H7 (cell line): ENCODE measurements around the gene OGFOD3. TPM values are rescaled to one million over a fixed set of nuclear protein-coding genes. Genes with fewer than 3 reads are reported as not detected.
"Not testable (repeated sequence)": the region's sequence is repeated elsewhere in the genome, so short reads cannot be mapped to it uniquely, and the experiment has no call there.

Experiments
- DNase-seq: peaks from one replicate; pipeline ENCODE4 v3.0.0; 2012
- H3K27me3 ChIP-seq: 2 replicates; pipeline ENCODE4 v1.6.0; 2011; ENCODE audit warnings: mild to moderate bottlenecking, low read length; ENCODE audit not compliant: control insufficient read depth, insufficient read depth
- H3K36me3 ChIP-seq: replicated peaks from 2 replicates; pipeline ENCODE4 v1.5.1; 2011; ENCODE audit warnings: low read length; ENCODE audit not compliant: control insufficient read depth, insufficient read depth
- H3K4me3 ChIP-seq: 2 replicates; pipeline ENCODE4 v1.5.1; 2011; ENCODE audit warnings: low read depth, mild to moderate bottlenecking, control low read depth, low read length, moderate library complexity; ENCODE audit not compliant: insufficient read depth
- total RNA-seq: library from RNA; depleted of rRNA; stranded (reverse); fragments of >200 nt; shearing (Covaris generic); gene quantifications from 2 replicates; pipeline ENCODE4 v1.2.3, GENCODE V29; 2014

Gene OGFOD3
- total RNA-seq, 1 experiment from 2014 or later = 28.6 TPM

DNA sequence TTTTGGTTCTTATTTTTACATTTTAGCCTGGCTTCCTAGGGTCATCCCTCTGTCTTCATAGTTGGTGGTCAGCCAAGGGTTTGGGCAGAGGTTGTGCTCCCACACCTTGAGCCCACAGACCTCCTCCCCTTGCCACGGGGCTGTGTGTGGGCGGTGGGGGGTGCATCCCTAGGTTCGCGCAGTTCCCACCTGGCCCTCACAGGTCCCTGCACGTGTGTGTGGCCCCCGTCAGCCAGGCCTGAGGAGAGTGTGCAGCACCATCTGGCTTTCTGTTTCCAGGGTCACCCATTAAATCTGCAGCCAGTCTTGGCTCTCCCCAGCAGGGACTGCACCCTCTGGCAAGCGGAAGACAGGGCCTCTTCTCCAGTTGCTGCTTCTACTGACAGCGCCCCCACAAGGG is 13.6 kb upstream of the OGFOD3 start:
- no peaks in the 10 kb centered on the region for H3K27me3 ChIP-seq
- H3K36me3 ChIP-seq = no peaks in the 10 kb centered on the region
- H3K4me3 ChIP-seq = no peak overlapping the region
- peak; percentile 42 for DNase-seq

DNA sequence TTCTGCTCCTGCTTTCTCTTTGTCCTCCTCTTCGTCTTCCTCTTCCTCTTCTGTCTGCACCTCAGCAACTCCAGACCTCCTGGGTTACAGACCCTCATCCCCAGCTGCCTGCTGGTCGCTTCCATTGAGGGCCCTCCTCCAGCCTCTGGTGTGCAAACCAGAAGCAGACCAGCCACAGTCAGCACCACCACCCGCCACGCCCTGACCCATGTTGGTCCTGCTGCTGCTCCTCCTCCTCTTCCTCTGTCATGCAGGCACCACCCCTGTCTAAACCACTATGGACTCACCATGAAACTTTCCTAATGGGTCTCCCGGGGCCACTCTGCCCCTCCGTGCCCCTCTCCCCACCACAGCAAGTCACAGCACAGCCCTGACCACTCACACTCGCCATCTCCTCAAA is 11.4 kb upstream of the OGFOD3 start:
- peak; percentile 16 for DNase-seq
- Histone ChIP-seq H3K27me3 (no peaks in the 10 kb centered on the region), H3K36me3 (no peaks in the 10 kb centered on the region), H3K4me3 (no peak overlapping the region)

DNA sequence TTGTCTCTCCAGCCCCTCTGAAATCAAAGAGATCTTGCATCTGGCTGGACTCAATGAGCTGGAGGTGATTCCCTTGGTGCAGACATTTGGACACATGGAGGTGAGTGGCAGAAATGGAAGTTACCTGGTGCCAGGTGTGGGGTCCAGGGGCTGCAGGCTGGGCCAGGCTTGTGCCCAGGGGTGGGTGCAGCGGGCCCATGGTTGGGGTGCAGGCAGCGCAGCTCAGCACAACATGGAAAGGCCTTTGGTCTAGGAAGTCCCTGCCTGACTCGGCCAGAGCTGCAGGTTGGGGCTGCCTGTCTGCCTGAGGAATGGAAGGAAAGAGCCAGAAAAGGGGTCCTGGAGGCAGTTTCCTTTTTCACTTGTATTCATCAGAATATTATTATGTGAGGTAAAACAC is 10.2 kb upstream of the OGFOD3 start:
- Histone ChIP-seq H3K36me3 (no peaks in the 10 kb centered on the region), H3K27me3 (no peaks in the 10 kb centered on the region), H3K4me3 (no peak overlapping the region)
- peak; percentile 20 for DNase-seq

DNA sequence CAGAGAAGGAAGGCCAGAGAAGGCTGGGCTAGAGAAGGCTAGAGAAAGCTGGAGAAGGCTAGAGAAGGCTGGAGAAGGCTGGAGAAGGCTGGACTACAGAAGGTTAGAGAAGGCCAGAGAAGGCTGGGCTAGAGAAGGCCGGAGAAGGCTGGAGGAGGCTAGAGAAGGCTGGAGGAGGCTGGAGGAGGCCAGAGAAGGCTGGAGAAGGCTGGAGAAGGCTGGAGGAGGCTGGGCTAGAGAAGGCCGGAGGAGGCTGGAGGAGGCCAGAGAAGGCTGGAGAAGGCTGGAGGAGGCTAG is 6.4 kb upstream of the OGFOD3 start:
- Histone ChIP-seq H3K27me3 (no peaks in the 10 kb centered on the region), H3K4me3 (no peak overlapping the region), H3K36me3 (0 out of 2 replicates have a peak, but pooled peaks cover 3% of the 10 kb centered on the region)
- DNase-seq = no peak

DNA sequence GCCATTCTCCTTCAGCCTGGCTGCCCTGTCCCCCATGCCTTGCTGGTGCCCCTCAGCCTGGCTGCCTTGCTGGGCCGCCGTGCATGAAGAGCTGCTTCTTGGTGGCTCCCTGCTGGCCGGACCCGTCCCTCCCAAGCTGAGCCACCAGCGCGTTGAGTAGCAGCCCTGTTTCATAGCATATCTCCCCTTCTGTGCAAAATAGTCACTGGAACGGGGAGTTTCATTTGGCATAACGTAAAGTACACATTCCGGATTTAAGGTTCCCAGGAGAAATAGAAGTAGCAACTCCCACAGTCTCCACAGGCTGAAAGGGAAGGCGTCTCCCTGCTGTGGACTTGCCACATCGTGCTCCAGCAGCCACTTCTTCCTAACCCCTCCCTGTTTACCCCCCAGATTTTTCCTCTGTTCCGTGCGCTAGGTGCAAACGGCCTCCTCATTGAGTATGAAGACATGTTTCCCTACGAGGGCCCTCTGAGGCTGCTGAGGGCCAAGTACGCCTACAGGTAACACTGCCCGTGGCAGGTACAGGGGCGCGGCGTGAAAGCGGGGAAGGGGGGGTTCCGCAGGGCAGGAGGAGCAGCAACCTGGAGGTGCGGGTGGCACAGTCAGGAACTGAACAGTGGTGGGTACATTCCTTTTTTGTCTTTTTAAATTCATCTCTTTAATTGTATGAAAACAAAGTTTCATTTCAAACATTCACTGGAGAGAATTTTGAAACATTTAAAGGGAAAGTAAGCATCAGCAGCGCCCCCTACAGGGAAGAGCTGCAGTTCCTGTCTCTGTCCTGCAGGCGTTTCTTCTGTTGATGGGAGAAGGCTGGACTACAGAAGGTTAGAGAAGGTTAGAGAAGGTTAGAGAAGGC is 5.8 kb upstream of the OGFOD3 start:
- Histone ChIP-seq H3K36me3 (0 out of 2 replicates have a peak, but pooled peaks cover 3% of the 10 kb centered on the region), H3K4me3 (no peak overlapping the region), H3K27me3 (no peaks in the 10 kb centered on the region)
- DNase-seq = peak; percentile 87

DNA sequence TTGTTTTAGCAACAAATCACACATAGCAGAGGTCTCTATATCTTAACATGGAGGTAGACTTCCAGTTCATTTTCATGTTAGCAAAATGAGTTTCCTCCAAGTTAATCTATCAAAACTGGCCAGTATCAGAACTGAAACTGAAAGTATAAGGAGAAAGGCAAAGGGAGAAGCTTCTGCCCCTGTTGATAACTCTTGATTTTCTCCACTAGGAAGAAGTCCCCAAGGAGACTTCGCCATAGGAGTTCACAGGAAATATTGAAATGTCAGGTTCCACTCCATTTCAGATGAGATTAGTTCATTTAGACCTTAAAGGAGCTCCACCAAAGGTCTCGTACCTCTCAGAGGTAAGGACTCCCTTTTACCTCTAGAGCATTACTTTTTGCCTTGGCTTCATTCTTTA is 1.2 kb upstream of the OGFOD3 start:
- Histone ChIP-seq H3K4me3 (no peak overlapping the region), H3K27me3 (no peaks in the 10 kb centered on the region; the same call in 1 of the 2 replicates), H3K36me3 (0 out of 2 replicates have a peak, but pooled peaks cover 3% of the 10 kb centered on the region)
- no peak for DNase-seq

DNA sequence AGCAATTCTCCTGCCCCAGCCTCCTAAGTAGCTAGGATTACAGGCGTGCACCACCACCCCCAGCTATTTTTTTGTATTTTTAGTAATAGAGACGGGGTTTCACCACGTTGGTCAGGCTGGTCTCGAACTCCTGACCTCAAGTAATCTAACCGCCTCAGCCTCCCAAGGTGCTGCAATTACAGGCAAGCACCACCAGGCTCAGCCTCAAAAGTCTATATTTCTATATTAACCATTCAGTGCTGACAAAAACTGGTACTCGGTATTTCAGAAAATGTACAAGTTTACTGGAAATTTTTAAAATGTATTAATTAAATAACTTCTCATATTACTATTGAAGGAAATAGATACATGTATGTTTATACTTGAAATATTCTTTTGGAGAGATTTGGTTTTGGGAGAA is 1.6 kb downstream of the OGFOD3 start:
- 0 out of 2 replicates have a peak, but pooled peaks cover 3% of the 10 kb centered on the region for H3K36me3 ChIP-seq
- no peak overlapping the region for H3K4me3 ChIP-seq
- H3K27me3 ChIP-seq = no peaks in the 10 kb centered on the region; the same call in 1 of the 2 replicates
- no peak for DNase-seq

DNA sequence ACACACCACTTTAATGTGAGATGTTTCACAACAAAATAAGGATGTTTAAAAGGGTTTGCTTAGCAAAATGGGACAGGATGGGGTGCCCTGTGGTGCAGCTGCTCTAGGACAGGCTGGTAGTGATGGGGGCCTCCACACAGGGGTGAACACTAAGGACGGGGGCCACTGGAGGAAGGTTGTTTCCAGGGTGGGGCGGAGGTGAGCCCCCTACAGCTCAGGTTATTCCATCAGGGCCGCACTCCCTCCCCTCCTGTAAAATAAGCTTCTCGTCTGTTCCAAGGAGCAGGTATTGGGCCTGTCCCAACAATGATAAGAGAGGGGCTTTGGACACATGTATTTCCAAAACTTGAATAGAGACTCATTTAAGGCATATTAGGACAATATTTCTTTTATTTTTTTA is 2.1 kb downstream of the OGFOD3 start:
- no peak for DNase-seq
- no peaks in the 10 kb centered on the region; the same call in 1 of the 2 replicates for H3K27me3 ChIP-seq
- H3K36me3 ChIP-seq = 0 out of 2 replicates have a peak, but pooled peaks cover 3% of the 10 kb centered on the region
- no peak overlapping the region for H3K4me3 ChIP-seq

DNA sequence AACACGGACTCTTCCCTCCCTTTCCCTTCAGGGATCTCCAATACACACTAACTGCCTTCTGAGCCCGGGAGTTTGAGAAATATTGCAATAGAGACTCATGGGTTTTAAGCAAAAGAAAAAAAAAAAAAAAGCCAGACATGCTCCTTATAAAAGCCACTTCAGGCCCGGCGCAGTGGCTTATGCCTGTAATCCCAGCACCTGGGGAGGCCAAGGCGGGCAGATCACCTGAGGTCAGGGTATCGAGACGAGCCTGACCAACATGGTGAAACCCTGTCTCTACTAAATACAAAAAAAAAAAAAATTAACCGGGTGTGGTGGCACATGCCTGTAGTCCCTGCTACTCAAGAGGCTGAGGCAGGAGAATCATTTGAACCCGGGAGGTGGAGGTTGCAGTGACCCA is 2.6 kb downstream of the OGFOD3 start:
- no peak overlapping the region for H3K4me3 ChIP-seq
- H3K27me3 ChIP-seq = no peaks in the 10 kb centered on the region; the same call in 1 of the 2 replicates
- DNase-seq = no peak
- H3K36me3 ChIP-seq = 0 out of 2 replicates have a peak, but pooled peaks cover 2% of the 10 kb centered on the region

DNA sequence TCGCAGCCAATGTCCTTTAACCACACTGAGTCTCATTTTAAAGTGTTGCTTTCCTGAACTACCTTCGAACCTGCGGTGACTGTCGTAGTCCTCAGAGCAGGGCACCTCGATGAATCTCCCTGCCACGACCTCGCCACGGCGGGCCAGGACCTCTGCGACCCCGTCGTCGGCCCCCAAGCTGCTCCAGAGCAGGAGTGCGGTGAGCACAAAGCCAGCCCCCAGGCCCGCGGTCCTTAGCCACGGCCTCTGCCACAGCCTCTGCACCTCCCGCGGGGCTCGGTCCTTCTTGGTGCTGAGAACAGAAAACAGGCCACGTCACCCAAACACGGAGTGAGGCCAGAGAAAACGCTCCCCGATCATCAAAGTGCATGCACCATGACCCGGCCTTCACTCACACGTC is 3.0 kb downstream of the OGFOD3 start:
- DNase-seq = no peak
- Histone ChIP-seq H3K27me3 (no peaks in the 10 kb centered on the region; the same call in 1 of the 2 replicates), H3K4me3 (no peak overlapping the region), H3K36me3 (0 out of 2 replicates have a peak, but pooled peaks cover 1% of the 10 kb centered on the region)

DNA sequence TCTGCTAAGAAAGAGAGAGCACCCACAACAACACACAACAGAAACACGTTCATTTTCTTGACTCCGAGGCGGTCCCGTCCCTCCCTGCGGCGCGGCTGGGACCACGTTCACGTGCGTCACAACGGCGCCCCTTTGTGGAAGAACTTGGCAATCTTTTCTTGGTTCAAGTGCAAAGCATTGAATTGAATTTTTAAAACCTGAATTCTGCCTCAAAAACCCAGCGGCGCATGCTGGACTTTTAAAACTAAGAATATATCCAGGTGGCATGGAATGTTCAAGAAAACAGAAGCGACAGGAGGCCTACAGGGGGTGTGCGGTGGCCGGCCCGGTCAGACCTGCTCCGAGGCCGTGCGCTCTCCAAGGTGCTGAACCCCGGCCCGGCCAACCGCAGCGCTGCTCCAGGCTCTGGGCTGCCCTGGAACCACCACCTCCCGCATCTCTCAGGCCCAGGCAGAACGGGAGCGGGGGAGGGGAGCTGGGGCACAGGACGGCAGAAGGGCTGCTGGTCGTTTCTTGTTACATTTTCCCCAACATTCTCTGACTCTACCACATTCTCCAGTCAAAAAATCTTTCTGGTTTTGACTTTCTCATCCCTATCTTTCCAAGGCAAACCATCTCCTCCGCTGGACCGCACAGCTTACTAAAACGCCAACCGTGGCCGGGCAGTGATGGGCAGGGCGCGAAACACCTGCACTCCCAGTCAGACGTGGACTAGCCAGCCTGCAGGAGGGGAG is 3.7 kb downstream of the OGFOD3 start:
- Histone ChIP-seq H3K36me3 (no peaks in the 10 kb centered on the region), H3K27me3 (no peaks in the 10 kb centered on the region; the same call in 1 of the 2 replicates), H3K4me3 (no peak overlapping the region)
- DNase-seq = peak; percentile 99

DNA sequence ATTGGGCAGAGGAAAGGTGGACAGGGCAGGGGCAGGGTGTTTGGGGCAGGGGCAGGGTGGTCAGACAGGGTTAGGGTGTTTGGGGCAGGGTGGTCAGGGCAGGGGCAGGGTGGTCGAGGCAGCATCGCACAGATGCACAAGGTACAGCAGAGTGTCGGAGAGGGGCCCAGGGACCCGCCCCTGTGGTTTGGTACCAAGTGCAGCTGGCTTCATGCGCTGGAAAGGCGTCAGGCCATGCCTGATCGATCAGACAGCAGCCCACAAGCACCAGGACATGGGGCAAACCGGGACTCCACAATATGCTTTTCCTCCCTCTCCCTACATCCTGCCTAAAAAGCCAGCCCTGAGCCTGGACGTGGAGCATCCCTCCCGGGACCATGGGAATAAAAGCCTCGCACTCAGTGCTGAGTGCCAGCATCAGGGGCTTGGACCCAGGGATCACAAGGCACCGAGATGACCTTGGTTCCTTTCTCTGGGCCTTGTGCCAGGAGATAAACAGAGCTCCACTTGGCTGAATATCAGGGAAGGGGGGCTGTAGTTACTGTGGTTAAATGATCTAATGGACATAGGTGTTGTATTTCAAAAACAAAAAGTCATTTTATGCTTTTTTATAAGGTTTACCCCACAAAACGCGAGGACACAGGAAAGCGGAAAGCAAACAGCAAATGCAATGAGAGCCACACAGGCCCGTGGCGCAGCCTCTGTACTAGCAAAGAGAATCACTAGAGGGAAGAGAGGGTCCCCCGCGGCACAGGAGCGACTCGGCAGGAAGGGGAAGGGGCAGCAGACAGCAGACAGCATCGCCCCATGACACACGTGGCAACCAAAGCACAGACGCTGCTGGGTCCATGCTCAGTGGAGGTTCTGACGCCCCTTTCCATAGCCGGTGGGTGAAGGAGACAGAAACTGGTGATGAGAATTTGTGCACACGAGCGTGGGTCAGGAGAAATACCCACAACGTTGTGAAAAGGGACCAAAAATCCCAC is 5.6 kb downstream of the OGFOD3 start:
- no peaks in the 10 kb centered on the region; the same call in 1 of the 2 replicates for H3K27me3 ChIP-seq
- no peak overlapping the region for H3K4me3 ChIP-seq
- no peaks in the 10 kb centered on the region for H3K36me3 ChIP-seq
- DNase-seq = no peak

DNA sequence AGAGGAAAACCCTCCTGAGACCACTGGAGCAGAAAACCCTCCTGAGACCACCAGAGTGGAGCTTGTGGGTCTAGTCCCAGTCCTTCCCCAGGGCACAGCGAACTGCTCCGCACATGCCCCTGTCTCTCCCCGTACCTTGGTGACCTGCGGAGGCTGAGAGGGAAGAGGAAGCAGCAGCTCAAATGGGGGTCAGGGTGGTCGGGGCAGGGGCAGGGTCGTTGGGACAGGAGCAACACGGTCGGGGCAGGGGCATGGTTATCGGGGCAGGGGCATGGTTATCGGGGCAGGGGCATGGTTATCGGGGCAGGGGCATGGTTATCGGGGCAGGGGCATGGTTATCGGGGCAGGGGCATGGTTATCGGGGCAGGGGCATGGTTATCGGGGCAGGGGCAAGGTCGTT is 6.3 kb downstream of the OGFOD3 start:
- H3K27me3 ChIP-seq, H3K36me3 ChIP-seq, H3K4me3 ChIP-seq, DNase-seq: not testable (repeated sequence)

DNA sequence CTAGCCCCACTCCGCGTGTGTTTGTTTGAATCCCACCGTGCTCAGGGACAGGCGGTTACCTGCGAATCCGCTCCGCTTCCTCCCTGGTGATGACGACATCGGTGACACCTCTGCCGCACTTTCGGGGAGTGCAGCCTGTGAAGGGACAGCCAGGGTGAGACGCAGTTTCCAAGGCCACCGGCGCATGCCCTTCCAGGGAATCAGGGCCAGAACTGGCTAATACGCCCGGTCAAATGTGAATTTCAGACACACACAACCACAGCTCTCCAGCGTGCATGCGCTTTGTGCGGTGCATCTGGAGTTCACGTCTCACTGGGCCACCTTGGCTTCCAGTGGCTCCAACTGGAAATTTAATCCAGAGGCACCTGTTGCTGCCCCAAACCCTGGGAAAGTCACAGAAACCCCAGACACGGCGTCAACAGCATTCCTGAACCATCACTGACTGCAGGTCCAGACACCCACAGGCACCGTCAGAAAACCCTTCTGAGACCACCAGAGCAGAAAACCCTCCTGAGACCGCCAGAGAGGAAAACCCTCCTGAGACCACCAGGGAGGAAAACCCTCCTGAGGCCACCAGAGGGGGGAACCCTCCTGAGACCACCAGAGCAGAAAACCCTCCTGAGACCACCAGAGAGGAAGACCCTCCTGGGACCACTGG is 6.9 kb downstream of the OGFOD3 start:
- H3K4me3 ChIP-seq = no peak overlapping the region
- no peaks in the 10 kb centered on the region for H3K36me3 ChIP-seq
- H3K27me3 ChIP-seq = no peaks in the 10 kb centered on the region
- DNase-seq = no peak
